ENCODE results near the gene HOXA7. TPM values are rescaled to one million over a fixed set of nuclear protein-coding genes. Genes with fewer than 3 reads are reported as not detected.

Gene HOXA7
- total RNA-seq, 3 donors from 2014 or later, result 17.1 to 29.8 (median 27.9) TPM

DNA sequence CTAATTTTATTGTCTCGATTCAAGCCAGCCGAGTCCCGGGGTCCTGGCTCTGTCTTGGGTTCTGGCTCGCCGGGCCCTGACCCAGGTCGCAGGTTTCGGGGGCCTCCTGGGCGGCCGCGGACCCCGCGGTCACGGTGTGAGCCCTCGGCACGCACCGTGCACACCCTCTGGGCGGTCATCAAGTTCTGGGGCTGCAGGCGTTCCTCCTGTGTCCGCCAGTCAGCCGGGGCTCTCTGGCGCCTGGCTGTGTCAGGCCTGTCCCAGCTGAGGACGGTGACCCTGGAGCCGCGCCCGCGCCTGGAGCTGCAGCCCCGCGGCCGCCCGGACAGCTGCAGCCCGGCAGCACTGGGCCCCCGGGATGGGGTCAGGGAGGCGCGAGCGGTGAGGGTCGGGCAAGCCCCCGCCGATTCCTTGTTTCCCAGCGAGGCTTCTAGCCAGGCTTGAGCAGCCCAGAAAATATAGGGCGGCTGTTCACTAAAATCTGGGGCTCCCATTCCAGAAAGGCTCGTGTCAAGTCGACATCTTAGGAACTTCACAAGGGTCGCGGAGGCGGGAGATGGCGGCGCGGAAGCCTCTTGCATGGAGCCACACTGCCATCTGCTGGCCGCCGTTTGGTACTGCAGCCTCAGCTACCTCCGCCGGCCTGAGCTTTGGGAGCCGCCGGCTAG is 4.2 kb upstream of the HOXA7 start:
- intact Hi-C loops (cut with DNase I, micrococcal nuclease), result loop anchor here (5.0 to 10.0 kb wide), 2 partner anchors 793 to 1296 kb away; no protein-coding TSS in a partner anchor
- no peaks in the 10 kb centered on the region for H3K9me3 ChIP-seq
- H3K36me3 ChIP-seq (ENCODE audit: low read depth), result no peaks in the 10 kb centered on the region
- DNase-seq, result peak; percentile 93 to 94 (median 94)
- H3K4me1 ChIP-seq (ENCODE audit: low read depth), result peaks cover 19% of the 10 kb centered on the region
- peak; percentile 99 for TF ChIP-seq CTCF (IDR thresholded peaks at IDR 0.05)
- peak; percentile 70 for ATAC-seq
- peak overlapping the region; percentile 15 for H3K4me3 ChIP-seq

GRCh38 chr7:27160145-27160545 is 3.7 kb upstream of the HOXA7 start:
- Histone ChIP-seq H3K4me3 (no peak overlapping the region), H3K4me1 (ENCODE audit: low read depth) (peaks cover 22% of the 10 kb centered on the region), H3K9me3 (no peaks in the 10 kb centered on the region), H3K36me3 (ENCODE audit: low read depth) (no peaks in the 10 kb centered on the region)
- no peak for ATAC-seq
- DNase-seq, result peak in 2 of 3 donors; percentile 61 to 66
- intact Hi-C loops (cut with DNase I, micrococcal nuclease), result loop anchor here (5.0 to 10.0 kb wide), 2 partner anchors 793 to 1295 kb away; no protein-coding TSS in a partner anchor
- no peak for TF ChIP-seq CTCF (IDR thresholded peaks at IDR 0.05)

DNA sequence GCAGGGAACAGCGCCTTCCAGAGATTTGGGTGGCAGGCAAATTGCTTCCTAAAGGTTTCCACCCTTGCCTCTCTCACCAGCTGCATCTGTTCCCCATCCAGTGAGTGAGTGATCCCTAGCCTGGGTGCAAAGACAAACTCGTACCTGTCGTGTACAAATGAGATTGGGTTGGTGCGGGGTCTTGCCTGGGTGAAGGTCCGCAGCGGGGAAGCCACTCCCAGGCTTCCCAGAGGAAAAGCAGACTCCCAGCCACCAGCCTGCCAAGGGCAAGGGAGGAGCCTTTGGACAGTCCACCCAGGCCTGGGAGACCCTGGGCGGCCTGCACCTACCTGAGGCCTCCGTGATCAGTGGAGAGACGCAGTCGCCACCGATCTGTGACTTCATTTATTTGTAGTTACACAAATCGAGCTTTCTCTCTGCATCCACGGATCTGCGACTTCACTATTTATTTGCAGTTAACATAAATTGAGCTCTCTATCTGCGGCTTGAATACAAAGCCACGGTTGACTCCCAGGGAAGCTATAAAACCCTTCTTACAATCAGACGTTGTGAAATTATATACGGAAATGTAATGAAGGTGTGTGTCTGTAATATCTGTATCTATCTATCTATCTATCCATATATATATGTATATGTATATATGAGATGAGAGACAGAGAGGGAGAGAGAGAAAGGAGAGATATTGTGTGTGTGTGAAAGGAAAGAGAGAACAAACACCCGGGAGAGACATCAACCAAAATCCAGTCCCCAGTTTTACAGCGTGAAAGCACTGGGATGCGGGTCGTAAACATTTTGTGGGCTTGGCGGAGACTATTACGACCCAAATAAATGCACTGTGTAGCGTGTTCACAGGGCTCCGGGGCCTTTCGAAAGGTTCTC is 3.0 kb upstream of the HOXA7 start:
- TF ChIP-seq CTCF (IDR thresholded peaks at IDR 0.05), result no peak
- no peak overlapping the region for H3K4me3 ChIP-seq
- intact Hi-C loops (cut with DNase I, micrococcal nuclease), result loop anchor here (5.0 to 10.0 kb wide), 3 partner anchors 785 to 1295 kb away; no protein-coding TSS in a partner anchor
- H3K9me3 ChIP-seq, result no peaks in the 10 kb centered on the region
- no peak for ATAC-seq
- DNase-seq, result peak in 1 of 3 donors; percentile 69
- no peaks in the 10 kb centered on the region for H3K36me3 ChIP-seq (ENCODE audit: low read depth)
- H3K4me1 ChIP-seq (ENCODE audit: low read depth), result peaks cover 29% of the 10 kb centered on the region

GRCh38 chr7:27158436-27159265 is 2.2 kb upstream of the HOXA7 start:
- intact Hi-C loops (cut with DNase I, micrococcal nuclease), result loop anchor here in 1 of 2 donors (10.0 kb wide), 1 partner anchor 784 kb away; no protein-coding TSS in a partner anchor

More at GRCh38 chr7:27158436-27159265, 2.2 kb upstream of the HOXA7 start:
- H3K4me1 ChIP-seq (ENCODE audit: low read depth), result peaks cover 36% of the 10 kb centered on the region
- ATAC-seq, result no peak
- no peaks in the 10 kb centered on the region for H3K9me3 ChIP-seq
- DNase-seq, result peak in 1 of 3 donors; percentile 63
- TF ChIP-seq CTCF (IDR thresholded peaks at IDR 0.05), result no peak
- H3K4me3 ChIP-seq, result no peak overlapping the region
- H3K36me3 ChIP-seq (ENCODE audit: low read depth), result no peaks in the 10 kb centered on the region
